RWPE1 (cell line): Measurements from ENCODE around the gene ZNF774.

Experiments used
- CTCF ChIA-PET: fragments of 350-600 bp; sonication (Branson Sonifier 250); formaldehyde crosslinking; extraction: SDS; loops from one replicate; lab custom pipeline; 2021; lab: Yijun Ruan, JAX
- POLR2A ChIA-PET: fragments of 400-600 bp; formaldehyde crosslinking; extraction: SDS; loops from one replicate; lab custom pipeline; 2020; ENCODE audit warnings: antibody characterized with exemption; ENCODE audit not compliant: low non-redundant PET; lab: Yijun Ruan, JAX
- DNase-seq: peaks from one replicate; pipeline ENCODE4 v3.0.0; 2012; ENCODE audit warnings: low spot score
- H3K27ac ChIP-seq: fragments of 450-650 bp; 2 replicates; pipeline ENCODE4 v1.5.1; 2017
- CTCF ChIP-seq: fragments of 450-650 bp; conservative IDR thresholded peaks from 2 replicates; pipeline ENCODE4 v1.5.1; 2017; ENCODE audit warnings: low read depth, mild to moderate bottlenecking

The ZNF774 gene

GRCh38 chr15:90362936-90363212, 10.8 kb downstream of the ZNF774 start:
- POLR2A ChIA-PET = interaction anchor here (0.6 kb wide), 1 partner anchor 28 kb away, joined by 4 read pairs; no protein-coding TSS in a partner anchor

GRCh38 chr15:90364251-90364650, 12.2 kb downstream of the ZNF774 start:
- peak; percentile 89 for DNase-seq
- ChIA-PET CTCF (interaction anchor here (0.6 to 1.7 kb wide), 3 partner anchors 12 to 45 kb away, joined by 3 to 5 read pairs (median 4); partner anchors contain the start of gene ZNF774), POLR2A (interaction anchor here (0.6 kb wide), 1 partner anchor 10 kb away, joined by 4 read pairs; no protein-coding TSS in a partner anchor)
- H3K27ac ChIP-seq = peak overlapping the region; percentile 94
- TF ChIP-seq CTCF = no peak

More at GRCh38 chr15:90362936-90363212, 10.8 kb downstream of the ZNF774 start:
- no peak for TF ChIP-seq CTCF
- peak overlapping the region; percentile 94 for H3K27ac ChIP-seq
- DNase-seq = peak; percentile 57
- CTCF ChIA-PET = interaction anchor here (1.1 to 1.7 kb wide), 3 partner anchors 10 to 116 kb away, joined by 3 to 5 read pairs (median 3); partner anchors contain the start of gene ZNF774

- H3K27ac ChIP-seq = peak overlapping the region; percentile 5; the same call in 1 of the 2 replicates
- ChIA-PET POLR2A (no interaction called here), CTCF (no interaction called here)
- no peak for TF ChIP-seq CTCF
- no peak for DNase-seq
Measured at GRCh38 chr15:90365414-90366055, 13.5 kb downstream of the ZNF774 start.

GRCh38 chr15:90367576-90367975, 15.5 kb downstream of the ZNF774 start:
- ChIA-PET CTCF (no interaction called here), POLR2A (no interaction called here)
- no peak for TF ChIP-seq CTCF
- H3K27ac ChIP-seq = no peak overlapping the region
- DNase-seq = no peak

- no peak overlapping the region for H3K27ac ChIP-seq
- ChIA-PET POLR2A (interaction anchor here (0.6 kb wide), 1 partner anchor 266 kb away, joined by 3 read pairs; no protein-coding TSS in a partner anchor), CTCF (interaction anchor here (0.5 to 1.1 kb wide), 2 partner anchors 55 to 361 kb away, joined by 3 to 4 read pairs; no protein-coding TSS in a partner anchor)
- no peak for TF ChIP-seq CTCF
- DNase-seq = no peak
Measured at GRCh38 chr15:90375071-90375470, 23.0 kb downstream of the ZNF774 start.

- ChIA-PET POLR2A (no interaction called here), CTCF (no interaction called here)
- no peak for DNase-seq
- no peak for TF ChIP-seq CTCF
- H3K27ac ChIP-seq = no peak overlapping the region
Measured at GRCh38 chr15:90376789-90377188, 24.7 kb downstream of the ZNF774 start.
